ENCODE data around the gene RFX7.

DNA sequence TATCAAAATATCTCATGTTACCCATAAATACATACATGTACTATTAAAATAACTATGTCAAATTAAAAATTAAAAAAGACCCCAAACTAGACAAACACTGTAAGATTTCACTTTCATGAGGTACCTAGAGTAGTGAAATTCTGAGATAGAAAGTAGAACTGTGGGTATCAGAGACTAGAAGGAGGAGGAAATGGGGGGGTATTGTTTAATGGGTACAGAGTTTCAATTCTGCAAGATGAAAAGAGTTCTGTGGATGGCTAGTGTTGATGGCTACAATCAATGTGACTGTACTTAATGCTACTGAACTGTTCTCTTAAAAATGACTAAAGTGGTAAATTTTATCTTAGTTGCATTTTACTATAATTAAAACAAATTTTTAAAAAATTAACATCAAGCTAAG, 36.6 kb downstream of the RFX7 start:
- TF ChIP-seq POLR2A (IDR thresholded peaks at IDR 0.05) = no peak
- TF ChIP-seq, protein P1, sequence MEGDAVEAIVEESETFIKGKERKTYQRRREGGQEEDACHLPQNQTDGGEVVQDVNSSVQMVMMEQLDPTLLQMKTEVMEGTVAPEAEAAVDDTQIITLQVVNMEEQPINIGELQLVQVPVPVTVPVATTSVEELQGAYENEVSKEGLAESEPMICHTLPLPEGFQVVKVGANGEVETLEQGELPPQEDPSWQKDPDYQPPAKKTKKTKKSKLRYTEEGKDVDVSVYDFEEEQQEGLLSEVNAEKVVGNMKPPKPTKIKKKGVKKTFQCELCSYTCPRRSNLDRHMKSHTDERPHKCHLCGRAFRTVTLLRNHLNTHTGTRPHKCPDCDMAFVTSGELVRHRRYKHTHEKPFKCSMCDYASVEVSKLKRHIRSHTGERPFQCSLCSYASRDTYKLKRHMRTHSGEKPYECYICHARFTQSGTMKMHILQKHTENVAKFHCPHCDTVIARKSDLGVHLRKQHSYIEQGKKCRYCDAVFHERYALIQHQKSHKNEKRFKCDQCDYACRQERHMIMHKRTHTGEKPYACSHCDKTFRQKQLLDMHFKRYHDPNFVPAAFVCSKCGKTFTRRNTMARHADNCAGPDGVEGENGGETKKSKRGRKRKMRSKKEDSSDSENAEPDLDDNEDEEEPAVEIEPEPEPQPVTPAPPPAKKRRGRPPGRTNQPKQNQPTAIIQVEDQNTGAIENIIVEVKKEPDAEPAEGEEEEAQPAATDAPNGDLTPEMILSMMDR (IDR thresholded peaks at IDR 0.05) = no peak
